Measurements from ENCODE around the gene RNF6. TPM values are rescaled to one million over a fixed set of nuclear protein-coding genes. Genes with fewer than 3 reads are reported as not detected.

RNF6 gene
- total RNA-seq, 4 donors from 2014 or later = 18.8 to 29.5 (median 23.2) TPM

DNA sequence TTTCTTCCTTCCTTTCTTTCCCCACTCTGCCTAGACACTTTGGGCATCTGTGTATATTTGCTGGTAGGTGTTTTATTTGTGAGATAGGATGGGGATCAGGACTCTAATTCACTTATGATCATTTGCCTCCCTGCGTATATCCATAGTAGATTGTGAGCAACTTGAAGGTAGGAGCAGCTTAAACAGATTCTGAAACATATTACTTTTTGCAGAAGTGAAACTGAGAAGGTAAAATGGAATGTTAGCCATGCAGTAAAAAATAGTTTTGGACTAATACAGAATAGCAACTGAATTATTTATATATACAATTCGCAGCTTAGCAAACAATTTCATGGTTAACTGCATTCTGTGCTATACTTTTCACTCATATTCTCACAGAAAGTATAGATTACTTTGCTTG is 38.7 kb downstream of the RNF6 start:
- 75 to 82% methylated on average over 2 of the region's 2 CpGs for WGBS, 2 donors (ENCODE audit: low coverage in 1 of 2)
- TF ChIP-seq, protein P1, sequence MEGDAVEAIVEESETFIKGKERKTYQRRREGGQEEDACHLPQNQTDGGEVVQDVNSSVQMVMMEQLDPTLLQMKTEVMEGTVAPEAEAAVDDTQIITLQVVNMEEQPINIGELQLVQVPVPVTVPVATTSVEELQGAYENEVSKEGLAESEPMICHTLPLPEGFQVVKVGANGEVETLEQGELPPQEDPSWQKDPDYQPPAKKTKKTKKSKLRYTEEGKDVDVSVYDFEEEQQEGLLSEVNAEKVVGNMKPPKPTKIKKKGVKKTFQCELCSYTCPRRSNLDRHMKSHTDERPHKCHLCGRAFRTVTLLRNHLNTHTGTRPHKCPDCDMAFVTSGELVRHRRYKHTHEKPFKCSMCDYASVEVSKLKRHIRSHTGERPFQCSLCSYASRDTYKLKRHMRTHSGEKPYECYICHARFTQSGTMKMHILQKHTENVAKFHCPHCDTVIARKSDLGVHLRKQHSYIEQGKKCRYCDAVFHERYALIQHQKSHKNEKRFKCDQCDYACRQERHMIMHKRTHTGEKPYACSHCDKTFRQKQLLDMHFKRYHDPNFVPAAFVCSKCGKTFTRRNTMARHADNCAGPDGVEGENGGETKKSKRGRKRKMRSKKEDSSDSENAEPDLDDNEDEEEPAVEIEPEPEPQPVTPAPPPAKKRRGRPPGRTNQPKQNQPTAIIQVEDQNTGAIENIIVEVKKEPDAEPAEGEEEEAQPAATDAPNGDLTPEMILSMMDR (IDR thresholded peaks at IDR 0.05) = no peak

DNA sequence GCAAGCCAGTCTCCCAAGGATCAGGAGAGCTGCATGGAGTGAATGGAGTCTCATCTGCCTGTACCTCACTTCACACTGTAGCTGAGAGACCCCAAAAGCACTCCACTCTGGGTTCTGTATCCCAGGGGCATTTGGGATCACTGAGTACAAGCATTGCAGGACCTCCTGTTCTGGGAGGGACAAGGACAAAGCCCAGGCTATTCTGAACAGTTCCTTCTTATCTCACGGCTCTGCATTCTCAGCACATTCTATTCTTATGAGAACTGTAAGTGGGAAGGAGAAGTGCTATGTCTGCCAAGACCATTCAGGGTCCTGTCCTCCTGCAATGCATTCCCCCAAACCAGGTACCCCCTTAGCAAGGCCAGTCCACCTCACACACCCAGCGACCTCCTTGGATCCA is 42.8 kb downstream of the RNF6 start:
- Histone ChIP-seq H3K4me1 (no peaks in the 10 kb centered on the region), H3K9me3 (no peaks in the 10 kb centered on the region), H3K4me3 (no peak overlapping the region), H3K36me3 (no peaks in the 10 kb centered on the region), H3K27me3 (no peaks in the 10 kb centered on the region), H3K27ac (no peak overlapping the region)
- no peak for ATAC-seq
- no CpG with 5 or more reads among the region's 2 CpGs for WGBS, 2 donors (ENCODE audit: low coverage in 1 of 2)
- no peak for TF ChIP-seq POLR2A (IDR thresholded peaks at IDR 0.05)
- no peak for TF ChIP-seq POLR2AphosphoS5 (IDR thresholded peaks at IDR 0.05)
- TF ChIP-seq EP300 (IDR thresholded peaks at IDR 0.05) = no peak
- TF ChIP-seq, protein P1 (IDR thresholded peaks at IDR 0.05) = no peak

More for the DNA sequence above, 38.7 kb downstream of the RNF6 start:
- ATAC-seq = no peak
- Histone ChIP-seq H3K27me3 (no peaks in the 10 kb centered on the region), H3K36me3 (no peaks in the 10 kb centered on the region), H3K9me3 (no peaks in the 10 kb centered on the region), H3K4me1 (peaks cover 0 to 22% (median 4%) of the 10 kb centered on the region in 3 donors), H3K27ac (no peak overlapping the region), H3K4me3 (no peak overlapping the region)

DNA sequence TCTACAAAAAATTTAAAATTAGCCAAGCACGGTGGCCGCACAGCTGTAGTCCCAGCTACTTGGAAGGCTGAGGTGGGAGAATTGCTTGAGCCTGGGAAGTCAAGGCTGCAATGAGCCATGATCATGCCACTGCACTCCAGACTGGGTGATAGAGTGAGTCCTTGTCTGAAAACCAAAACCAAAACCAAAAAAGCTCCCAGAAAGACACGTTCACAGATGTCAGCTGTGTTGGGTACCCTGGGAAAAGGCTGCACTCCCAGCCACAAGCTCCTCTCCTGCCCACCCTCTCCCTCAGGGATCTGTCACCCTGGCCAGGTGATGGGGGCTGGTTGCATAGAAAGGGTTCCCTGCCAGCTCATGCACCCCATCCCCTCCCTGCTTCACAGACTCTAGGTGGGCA is 53.3 kb downstream of the RNF6 start:
- H3K27ac ChIP-seq = no peak overlapping the region
- no peak overlapping the region for H3K4me3 ChIP-seq
- no peaks in the 10 kb centered on the region for H3K4me1 ChIP-seq
- no peaks in the 10 kb centered on the region for H3K36me3 ChIP-seq
- TF ChIP-seq EP300 (IDR thresholded peaks at IDR 0.05) = no peak
- ATAC-seq = no peak
- 88% methylated on average over 3 of the region's 3 CpGs; no CpG with 5 or more reads in 1 of the 2 donors for WGBS, 2 donors (ENCODE audit: low coverage in 1 of 2)
- H3K9me3 ChIP-seq = no peaks in the 10 kb centered on the region
- H3K27me3 ChIP-seq = no peaks in the 10 kb centered on the region

DNA sequence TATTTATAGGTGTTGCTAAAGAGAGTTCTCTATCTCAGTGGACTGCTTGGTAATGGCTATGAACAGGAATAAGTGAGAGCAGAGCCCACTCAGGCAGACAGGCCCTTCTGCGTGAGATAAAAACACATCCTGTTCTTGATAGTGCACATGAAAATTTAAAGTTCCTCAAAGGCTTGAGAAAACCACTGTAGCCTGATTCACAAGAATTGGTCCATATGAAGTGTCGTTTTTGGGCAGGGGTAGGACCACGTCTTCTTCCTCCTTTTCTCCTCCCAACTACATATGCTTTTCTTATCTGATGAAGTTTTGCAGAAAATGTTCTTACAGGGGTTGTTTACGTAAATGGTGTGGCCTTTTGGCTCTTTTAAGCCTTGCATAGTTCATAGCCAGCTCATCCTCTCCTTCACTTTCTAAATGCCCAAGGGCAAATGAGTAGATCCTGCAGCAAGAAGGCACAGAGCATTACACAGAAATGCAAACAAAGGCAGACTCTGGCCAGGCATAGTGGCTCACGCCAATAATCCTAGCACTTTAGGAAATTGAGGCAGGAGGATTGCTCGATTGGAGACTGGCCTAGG is 53.8 kb downstream of the RNF6 start:
- no peaks in the 10 kb centered on the region for H3K36me3 ChIP-seq
- no peak overlapping the region for H3K27ac ChIP-seq
- no peaks in the 10 kb centered on the region for H3K27me3 ChIP-seq
- 59 to 80% methylated on average over 5 to 6 of the region's 6 CpGs for WGBS, 2 donors (ENCODE audit: low coverage in 1 of 2)
- no peak overlapping the region for H3K4me3 ChIP-seq
- TF ChIP-seq POLR2A (IDR thresholded peaks at IDR 0.05) (no peak), POLR2AphosphoS5 (IDR thresholded peaks at IDR 0.05) (no peak), EP300 (IDR thresholded peaks at IDR 0.05) (no peak)
- TF ChIP-seq, protein P1 (IDR thresholded peaks at IDR 0.05) = no peak
- no peaks in the 10 kb centered on the region for H3K4me1 ChIP-seq
- no peaks in the 10 kb centered on the region for H3K9me3 ChIP-seq
- no peak for ATAC-seq

DNA sequence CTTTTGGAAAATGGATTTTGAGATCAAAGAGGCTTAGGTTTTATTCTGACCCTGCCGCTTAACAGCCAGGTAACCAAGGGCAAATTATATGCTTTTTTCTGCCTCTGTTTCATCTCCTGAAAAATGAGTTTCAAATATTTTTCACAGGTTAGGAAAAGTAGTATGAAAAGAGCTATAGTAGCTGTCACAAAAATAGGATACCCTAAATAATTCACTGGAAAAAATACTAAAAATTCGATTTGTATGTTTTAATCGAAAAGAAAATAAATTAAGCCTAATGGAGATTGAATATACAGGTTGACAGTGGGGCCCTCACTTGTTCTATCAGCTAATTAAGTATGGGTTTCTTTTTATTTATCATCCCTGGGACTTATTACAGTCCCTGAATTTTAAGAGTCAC is 58.3 kb downstream of the RNF6 start:
- H3K36me3 ChIP-seq = no peaks in the 10 kb centered on the region
- no peak overlapping the region for H3K4me3 ChIP-seq
- TF ChIP-seq EP300 (IDR thresholded peaks at IDR 0.05) (no peak), POLR2AphosphoS5 (IDR thresholded peaks at IDR 0.05) (no peak), POLR2A (IDR thresholded peaks at IDR 0.05) (no peak)
- TF ChIP-seq, protein P1 (IDR thresholded peaks at IDR 0.05) = no peak
- no peak overlapping the region for H3K27ac ChIP-seq
- no peaks in the 10 kb centered on the region for H3K9me3 ChIP-seq
- 80 to 84% methylated on average over 3 of the region's 3 CpGs for WGBS, 2 donors (ENCODE audit: low coverage in 1 of 2)
- H3K4me1 ChIP-seq = no peaks in the 10 kb centered on the region
- no peaks in the 10 kb centered on the region for H3K27me3 ChIP-seq
- no peak for ATAC-seq

Other genes starting within 250 kb of the RNF6 start
- gene SHISA2, start 170.3 kb downstream of the RNF6 start, total RNA-seq = 1 to 10 TPM in 1 of 4 donors, under 1 TPM in 3; 0.47 to 3.1 (median 0.71) TPM
- gene CDK8, start 31.8 kb upstream of the RNF6 start, total RNA-seq = 10 to 100 TPM; 16.2 to 25.5 (median 23.3) TPM

All from gastroesophageal sphincter (tissue), 4 donors.